Endothelial cell (in vitro differentiated cells): ENCODE data around the gene LSM6. TPM values are rescaled to one million over a fixed set of nuclear protein-coding genes. Genes with fewer than 3 reads are reported as not detected.

Source experiments
- DNase-seq: peaks from one replicate; pipeline ENCODE4 v3.0.0; 2021; ENCODE audit warnings: low spot score
- H3K27ac Mint-ChIP-seq: one replicate; pipeline ENCODE4 v1.8.0; 2021; ENCODE audit warnings: mixed read lengths, inconsistent platforms; ENCODE audit not compliant: unreplicated experiment
- H3K27me3 Mint-ChIP-seq: one replicate; pipeline ENCODE4 v1.8.0; 2021; ENCODE audit warnings: mild to moderate bottlenecking, moderate library complexity, mixed read lengths, inconsistent platforms; ENCODE audit not compliant: unreplicated experiment
- H3K36me3 Mint-ChIP-seq: one replicate; pipeline ENCODE4 v1.8.0; 2021; ENCODE audit warnings: mild to moderate bottlenecking, low read depth, mixed read lengths, inconsistent platforms; ENCODE audit not compliant: unreplicated experiment
- H3K4me1 Mint-ChIP-seq: one replicate; pipeline ENCODE4 v1.8.0; 2021; ENCODE audit warnings: mild to moderate bottlenecking, mixed read lengths, inconsistent platforms; ENCODE audit not compliant: unreplicated experiment
- H3K4me3 Mint-ChIP-seq: one replicate; pipeline ENCODE4 v1.8.0; 2021; ENCODE audit warnings: mild to moderate bottlenecking, mixed read lengths, inconsistent platforms; ENCODE audit not compliant: unreplicated experiment
- H3K9me3 Mint-ChIP-seq: one replicate; pipeline ENCODE4 v1.8.0; 2021; ENCODE audit warnings: mixed read lengths, inconsistent platforms; ENCODE audit not compliant: unreplicated experiment
- long read RNA-seq: library from polyadenylated mRNA; unstranded; transcript quantifications from one replicate; pipeline ENCODE4 v2.0.0, GENCODE V29; 2020; ENCODE audit not compliant: unreplicated experiment
- total RNA-seq: library from RNA; stranded (reverse); fragmentation: NEBNext Ultra II Directional; extraction: Animal tissue kit (Norgen Biotek cat#: 25700); gene quantifications from one replicate; pipeline ENCODE4 v1.2.1, GENCODE V29; 2021; ENCODE audit not compliant: unreplicated experiment
- TF ChIP-seq, protein P1 (sequence below): fragments of 200-600 bp; sonication (generic); IDR thresholded peaks from one replicate; pipeline ENCODE4 v1.5.0; 2021; ENCODE audit warnings: antibody characterized with exemption; ENCODE audit not compliant: unreplicated experiment

Gene LSM6
- total RNA-seq: 40.3 TPM
- long read RNA-seq, transcript LSM6-201 (4 exons, 2,259 nt): major isoform, 14 of 17 reads
- long read RNA-seq, partial matches to known transcripts: 0 of 17 reads
- long read RNA-seq, other reads (novel, unspliced or antisense): 1 of 17 reads

DNA sequence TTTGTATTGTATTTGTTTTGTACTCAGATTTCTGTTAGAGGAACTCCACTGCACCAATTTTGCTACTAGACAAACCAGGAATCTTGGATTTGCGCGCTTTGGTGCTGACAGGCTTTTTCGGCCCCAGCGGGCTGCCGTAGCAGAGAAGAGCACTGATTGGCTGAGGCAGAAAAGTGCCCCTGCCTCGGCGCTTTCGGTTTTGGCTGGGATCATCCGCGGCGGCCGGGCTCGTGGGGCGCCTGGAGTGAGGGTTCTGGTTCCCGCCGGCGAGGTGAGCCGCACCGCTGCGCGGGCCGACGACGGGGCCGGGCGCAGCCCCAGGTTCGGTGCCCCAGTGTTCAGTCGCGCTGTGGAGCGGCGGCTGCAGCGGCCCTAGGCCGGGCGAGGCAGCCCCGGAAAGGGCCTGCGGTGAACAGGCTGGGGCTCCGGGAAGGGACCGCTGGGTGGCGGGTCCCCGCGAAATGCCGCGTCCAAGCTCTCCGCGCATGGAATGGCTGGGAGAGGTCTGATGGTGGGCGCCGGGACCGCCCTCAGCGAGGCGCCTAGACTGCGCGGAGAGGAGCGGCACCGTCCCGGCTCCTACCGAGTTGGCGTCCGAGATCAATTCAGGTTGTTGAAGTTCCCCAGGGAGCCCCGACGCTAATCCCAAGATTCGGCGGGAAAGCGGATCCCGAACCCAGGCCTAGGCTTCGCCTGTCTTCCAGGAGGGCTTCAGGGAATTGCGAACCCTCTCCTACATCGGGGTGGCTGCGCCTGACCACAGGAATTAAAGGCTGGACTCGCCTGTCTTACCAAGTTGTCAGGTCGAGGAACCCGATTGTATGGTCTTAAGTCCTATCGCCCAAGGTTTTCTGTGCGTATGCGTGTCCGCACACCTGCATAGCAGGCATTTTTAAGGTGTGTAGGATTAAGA lies at the start of gene LSM6:
Gene LSM6 (plus strand): TSS at position 178 of the 913 bp plus-strand sequence. CDS start 7,204 bp downstream, outside the sequence.
- H3K4me1 Mint-ChIP-seq: peaks cover 26% of the 10 kb centered on the region
- H3K36me3 Mint-ChIP-seq: no peaks in the 10 kb centered on the region
- peak within 1 kb of the TSS; percentile 84 for H3K27ac Mint-ChIP-seq
- TF ChIP-seq, protein P1, sequence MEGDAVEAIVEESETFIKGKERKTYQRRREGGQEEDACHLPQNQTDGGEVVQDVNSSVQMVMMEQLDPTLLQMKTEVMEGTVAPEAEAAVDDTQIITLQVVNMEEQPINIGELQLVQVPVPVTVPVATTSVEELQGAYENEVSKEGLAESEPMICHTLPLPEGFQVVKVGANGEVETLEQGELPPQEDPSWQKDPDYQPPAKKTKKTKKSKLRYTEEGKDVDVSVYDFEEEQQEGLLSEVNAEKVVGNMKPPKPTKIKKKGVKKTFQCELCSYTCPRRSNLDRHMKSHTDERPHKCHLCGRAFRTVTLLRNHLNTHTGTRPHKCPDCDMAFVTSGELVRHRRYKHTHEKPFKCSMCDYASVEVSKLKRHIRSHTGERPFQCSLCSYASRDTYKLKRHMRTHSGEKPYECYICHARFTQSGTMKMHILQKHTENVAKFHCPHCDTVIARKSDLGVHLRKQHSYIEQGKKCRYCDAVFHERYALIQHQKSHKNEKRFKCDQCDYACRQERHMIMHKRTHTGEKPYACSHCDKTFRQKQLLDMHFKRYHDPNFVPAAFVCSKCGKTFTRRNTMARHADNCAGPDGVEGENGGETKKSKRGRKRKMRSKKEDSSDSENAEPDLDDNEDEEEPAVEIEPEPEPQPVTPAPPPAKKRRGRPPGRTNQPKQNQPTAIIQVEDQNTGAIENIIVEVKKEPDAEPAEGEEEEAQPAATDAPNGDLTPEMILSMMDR: no peak
- H3K4me3 Mint-ChIP-seq: peak within 1 kb of the TSS; percentile 93
- H3K27me3 Mint-ChIP-seq: peaks cover 2% of the 10 kb centered on the region
- peaks cover 4% of the 10 kb centered on the region for H3K9me3 Mint-ChIP-seq
- peak; percentile 72 for DNase-seq

DNA sequence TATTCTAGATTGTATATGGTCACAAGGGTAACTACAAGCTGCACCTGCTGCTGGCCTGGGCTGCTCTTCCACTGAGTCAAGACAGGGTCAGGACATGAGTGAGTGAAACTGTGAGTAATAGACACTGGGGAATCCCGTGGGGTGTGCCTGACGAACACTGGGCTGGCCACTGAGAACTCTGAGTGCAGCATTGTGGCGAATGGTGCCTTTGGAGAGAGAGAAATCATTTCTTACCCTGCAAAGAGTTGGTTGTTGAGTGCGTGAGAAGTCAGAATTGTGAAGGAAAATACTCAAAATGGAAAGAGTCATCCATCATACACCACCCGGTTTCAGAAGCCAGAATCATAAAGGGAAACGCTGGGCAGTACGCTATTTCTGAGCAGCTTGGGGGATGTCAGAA lies 43.1 kb upstream of the LSM6 start:
- no peaks in the 10 kb centered on the region for H3K36me3 Mint-ChIP-seq
- peaks cover 2% of the 10 kb centered on the region for H3K27me3 Mint-ChIP-seq
- TF ChIP-seq, protein P1: no peak
- no peaks in the 10 kb centered on the region for H3K9me3 Mint-ChIP-seq
- no peak overlapping the region for H3K27ac Mint-ChIP-seq
- DNase-seq: no peak
- no peak overlapping the region for H3K4me3 Mint-ChIP-seq
- H3K4me1 Mint-ChIP-seq: no peaks in the 10 kb centered on the region

DNA sequence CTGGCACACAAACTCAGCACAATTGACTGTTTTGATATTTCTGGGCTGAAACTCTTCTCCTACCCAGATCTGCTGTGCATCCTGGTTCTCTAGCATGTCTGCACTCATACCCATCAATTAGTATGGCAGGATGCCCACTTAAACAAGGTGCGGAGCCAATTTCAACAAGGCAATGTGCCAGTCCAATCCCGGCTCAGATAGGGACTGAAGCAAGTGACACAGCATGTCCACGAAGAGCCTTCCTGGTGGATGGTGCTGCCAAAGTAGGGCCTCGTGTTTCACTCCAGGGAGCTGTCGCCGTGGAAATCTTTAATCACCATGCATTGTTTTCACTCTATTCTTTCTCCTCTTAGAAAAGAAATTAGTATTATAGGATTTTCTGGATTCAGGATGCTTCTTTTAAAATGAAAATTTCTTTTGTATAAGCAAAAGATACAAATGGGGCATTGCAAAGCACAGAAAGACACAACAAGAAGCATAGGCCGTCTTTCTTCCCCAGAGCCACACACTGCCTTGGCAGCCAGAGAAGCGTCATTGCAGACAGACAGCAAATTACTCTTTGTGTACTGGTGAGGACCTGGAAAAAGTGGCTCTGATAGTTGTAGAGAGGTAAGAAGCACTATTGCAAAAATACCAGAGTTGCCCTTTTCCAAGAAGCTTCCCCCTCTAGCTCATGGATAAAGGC lies 40.6 kb upstream of the LSM6 start:
- H3K4me3 Mint-ChIP-seq: no peak overlapping the region
- H3K36me3 Mint-ChIP-seq: no peaks in the 10 kb centered on the region
- TF ChIP-seq, protein P1: no peak
- no peak overlapping the region for H3K27ac Mint-ChIP-seq
- peaks cover 2% of the 10 kb centered on the region for H3K27me3 Mint-ChIP-seq
- no peaks in the 10 kb centered on the region for H3K4me1 Mint-ChIP-seq
- H3K9me3 Mint-ChIP-seq: no peaks in the 10 kb centered on the region
- no peak for DNase-seq

DNA sequence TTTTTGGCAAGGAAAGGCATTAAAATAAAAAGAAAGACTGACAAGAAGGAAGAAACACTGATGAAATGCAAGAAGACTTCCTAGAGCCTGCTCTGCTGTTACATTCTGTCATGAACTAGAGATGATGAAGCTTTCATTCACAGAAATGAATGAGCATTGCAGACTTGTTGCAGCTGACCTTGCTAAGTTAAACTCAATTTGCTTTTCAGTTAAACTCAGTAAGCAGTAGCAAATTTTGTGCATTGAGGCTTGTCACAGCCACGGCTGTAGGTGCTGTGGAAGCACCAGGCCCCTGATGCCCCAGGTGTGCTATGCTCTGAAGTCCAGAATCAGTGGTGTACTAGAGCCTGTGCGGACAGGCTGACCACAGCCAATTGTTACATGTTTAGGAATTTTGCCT lies 39.6 kb upstream of the LSM6 start:
- Mint-ChIP-seq H3K36me3 (no peaks in the 10 kb centered on the region), H3K4me3 (no peak overlapping the region), H3K4me1 (no peaks in the 10 kb centered on the region), H3K27me3 (peaks cover 1% of the 10 kb centered on the region), H3K27ac (no peak overlapping the region), H3K9me3 (no peaks in the 10 kb centered on the region)
- DNase-seq: no peak
- TF ChIP-seq, protein P1: no peak
